SK-N-SH treated with all-trans-retinoic acid at 6 μM for 48 hours (cell line): Measurements from ENCODE around the gene KRT80.

Source experiments
- CREB5 ChIP-seq: fragments of 250-450 bp; sonication (Bioruptor Pico); IDR thresholded peaks from 2 replicates; pipeline ENCODE4 v1.5.1; 2020; ENCODE audit warnings: low read depth, mild to moderate bottlenecking, moderate library complexity
- CSDC2 ChIP-seq: fragments of 250-450 bp; sonication (Bioruptor Pico); IDR thresholded peaks from 2 replicates; pipeline ENCODE4 v1.5.0; 2020; ENCODE audit warnings: mild to moderate bottlenecking, moderate library complexity
- GLIS3 ChIP-seq: fragments of 250-450 bp; sonication (Bioruptor Pico); IDR thresholded peaks from 2 replicates; pipeline ENCODE4 v1.5.0; 2020; ENCODE audit warnings: mild to moderate bottlenecking, moderate library complexity
- PATZ1 ChIP-seq: fragments of 250-450 bp; sonication (Bioruptor Pico); IDR thresholded peaks from 2 replicates; pipeline ENCODE4 v1.8.0; 2020; ENCODE audit warnings: mild to moderate bottlenecking, moderate library complexity, borderline replicate concordance
- RARB ChIP-seq: fragments of 250-450 bp; sonication (Bioruptor Pico); IDR thresholded peaks from 2 replicates; pipeline ENCODE4 v1.8.0; 2021; ENCODE audit warnings: mild to moderate bottlenecking, moderate library complexity
- TOX ChIP-seq: fragments of 250-450 bp; sonication (Bioruptor Pico); IDR thresholded peaks from 2 replicates; pipeline ENCODE4 v1.8.0; 2021; ENCODE audit warnings: mild to moderate bottlenecking, moderate library complexity, borderline replicate concordance
- ZC3H10 ChIP-seq: fragments of 250-450 bp; sonication (Bioruptor Pico); IDR thresholded peaks from 2 replicates; pipeline ENCODE4 v1.5.1; 2021; ENCODE audit warnings: mild to moderate bottlenecking, moderate library complexity
- ZFP3 ChIP-seq: fragments of 250-450 bp; sonication (Bioruptor Pico); IDR thresholded peaks from 2 replicates; pipeline ENCODE4 v1.5.0; 2020; ENCODE audit warnings: mild to moderate bottlenecking, moderate library complexity
- ZNF70 ChIP-seq: fragments of 450-650 bp; formaldehyde crosslinking; IDR thresholded peaks from 2 replicates; pipeline ENCODE4 v1.5.0; 2020; ENCODE audit warnings: mild to moderate bottlenecking, moderate library complexity

GRCh38 chr12:52201451-52201839, 9.6 kb upstream of the KRT80 start:
- no peak for TF ChIP-seq TOX (CRISPR knock-in tag)
- TF ChIP-seq PATZ1 (CRISPR knock-in tag): no peak
- no peak for TF ChIP-seq ZC3H10
- no peak for TF ChIP-seq CSDC2 (CRISPR knock-in tag)
- TF ChIP-seq GLIS3 (CRISPR knock-in tag): no peak
- no peak for TF ChIP-seq RARB (CRISPR knock-in tag)
- no peak for TF ChIP-seq ZFP3 (CRISPR knock-in tag)
- no peak for TF ChIP-seq CREB5 (CRISPR knock-in tag)
- TF ChIP-seq ZNF70 (CRISPR knock-in tag): no peak
